HEK293 (cell line): Measurements from ENCODE around the gene PNLIP.

Experiments used
- CTCF ChIA-PET: fragments of 350-600 bp; formaldehyde crosslinking; extraction: SDS; loops from one replicate; lab custom pipeline; 2021; ENCODE audit warnings: antibody characterized with exemption; lab: Yijun Ruan, JAX
- POLR2A ChIA-PET: fragments of 300-600 bp; formaldehyde crosslinking; extraction: SDS; loops from one replicate; lab custom pipeline; 2020; ENCODE audit warnings: antibody characterized with exemption, inconsistent platforms; lab: Yijun Ruan, JAX
- H3K27ac ChIP-seq: fragments of 200-500 bp; sonication (Bioruptor generic); 2 replicates; pipeline ENCODE4 v1.5.1; 2014; ENCODE audit warnings: low read depth, low read length, control low read depth, inconsistent platforms; ENCODE audit errors: extremely low read depth
- H3K36me3 ChIP-seq, 2 experiments: fragments of 200-500 bp in 1 of 2; sonication (Bioruptor generic) in 1 of 2; 1 replicate in 1 of 2; 2 replicates in 1 of 2; pipeline ENCODE4 v1.5.1; 2014 to 2017; ENCODE audit warnings: inconsistent platforms in 2 of 2, low read length in 2 of 2; ENCODE audit not compliant: control insufficient read depth in 2 of 2, insufficient read depth in 1 of 2
- H3K4me1 ChIP-seq: fragments of 200-500 bp; sonication (Bioruptor generic); 2 replicates; pipeline ENCODE4 v1.5.1; 2014; ENCODE audit warnings: mild to moderate bottlenecking, low read length, inconsistent platforms; ENCODE audit not compliant: control insufficient read depth, insufficient read depth
- H3K4me3 ChIP-seq: 2 replicates; pipeline ENCODE4 v1.5.1; 2011; ENCODE audit warnings: low read depth, mild to moderate bottlenecking, control low read depth, low read length, moderate library complexity
- H3K9me3 ChIP-seq: fragments of 200-500 bp; sonication (Bioruptor generic); 2 replicates; pipeline ENCODE4 v1.5.1; 2014; ENCODE audit warnings: low read depth, low read length, inconsistent platforms; ENCODE audit not compliant: control insufficient read depth, insufficient read depth
- GLI2 ChIP-seq: fragments of 450-650 bp; formaldehyde crosslinking; IDR thresholded peaks from 2 replicates; pipeline ENCODE4; 2017; ENCODE audit warnings: missing biosample characterization, missing genetic modification characterization, low read depth, borderline replicate concordance
- MYNN ChIP-seq: fragments of 450-650 bp; formaldehyde crosslinking; IDR thresholded peaks from 2 replicates; pipeline ENCODE4 v1.5.1; 2016; ENCODE audit warnings: missing biosample characterization, missing genetic modification characterization, borderline replicate concordance
- PRDM1 ChIP-seq: fragments of 450-650 bp; formaldehyde crosslinking; IDR thresholded peaks from 2 replicates; pipeline ENCODE4; 2016; ENCODE audit warnings: missing biosample characterization, missing genetic modification characterization
- SALL2 ChIP-seq: fragments of 450-650 bp; formaldehyde crosslinking; IDR thresholded peaks from 2 replicates; pipeline ENCODE4 v1.5.0; 2017; ENCODE audit warnings: missing biosample characterization, mild to moderate bottlenecking, missing genetic modification characterization, borderline replicate concordance
- ZBTB48 ChIP-seq: fragments of 450-650 bp; formaldehyde crosslinking; IDR thresholded peaks from 2 replicates; pipeline ENCODE4 v1.5.1; 2016; ENCODE audit warnings: missing biosample characterization, missing genetic modification characterization
- ZBTB7A ChIP-seq: fragments of 450-650 bp; formaldehyde crosslinking; IDR thresholded peaks from 2 replicates; pipeline ENCODE4 v1.5.1; 2016; ENCODE audit warnings: low read depth, missing biosample characterization, missing genetic modification characterization
- ZFP41 ChIP-seq: fragments of 450-650 bp; formaldehyde crosslinking; IDR thresholded peaks from 2 replicates; pipeline ENCODE4 v1.5.1; 2016; ENCODE audit warnings: missing biosample characterization, missing genetic modification characterization, borderline replicate concordance
- ZNF10 ChIP-seq: fragments of 450-650 bp; formaldehyde crosslinking; IDR thresholded peaks from 2 replicates; pipeline ENCODE4 v1.5.1; 2017; ENCODE audit warnings: missing biosample characterization, missing genetic modification characterization
- ZNF239 ChIP-seq: fragments of 450-650 bp; formaldehyde crosslinking; IDR thresholded peaks from 2 replicates; pipeline ENCODE4 v1.5.1; 2016; ENCODE audit warnings: missing biosample characterization, missing genetic modification characterization
- ZNF266 ChIP-seq: fragments of 450-650 bp; formaldehyde crosslinking; IDR thresholded peaks from 2 replicates; pipeline ENCODE4 v1.5.1; 2016; ENCODE audit warnings: missing biosample characterization, missing genetic modification characterization, low read depth
- ZNF366 ChIP-seq: fragments of 450-650 bp; formaldehyde crosslinking; conservative IDR thresholded peaks from 2 replicates; pipeline ENCODE4 v1.5.1; 2016; ENCODE audit warnings: missing biosample characterization, missing genetic modification characterization
- ZNF423 ChIP-seq: fragments of 450-650 bp; formaldehyde crosslinking; IDR thresholded peaks from 2 replicates; pipeline ENCODE4 v1.5.1; 2016; ENCODE audit warnings: missing biosample characterization, missing genetic modification characterization
- ZNF510 ChIP-seq: fragments of 450-650 bp; formaldehyde crosslinking; IDR thresholded peaks from 2 replicates; pipeline ENCODE4 v1.5.1; 2018; ENCODE audit warnings: mild to moderate bottlenecking, missing genetic modification characterization, missing biosample characterization; ENCODE audit not compliant: insufficient replicate concordance
- ZNF529 ChIP-seq: fragments of 450-650 bp; formaldehyde crosslinking; IDR thresholded peaks from 2 replicates; pipeline ENCODE4 v1.5.1; 2017; ENCODE audit warnings: missing genetic modification characterization, missing biosample characterization; ENCODE audit not compliant: insufficient replicate concordance
- ZNF548 ChIP-seq: fragments of 450-650 bp; formaldehyde crosslinking; IDR thresholded peaks from 2 replicates; pipeline ENCODE4 v1.5.1; 2016; ENCODE audit warnings: missing biosample characterization, missing genetic modification characterization
- ZNF558 ChIP-seq: fragments of 450-650 bp; formaldehyde crosslinking; IDR thresholded peaks from 2 replicates; pipeline ENCODE4 v1.5.1; 2016; ENCODE audit warnings: missing biosample characterization, missing genetic modification characterization
- ZNF571 ChIP-seq: fragments of 450-650 bp; formaldehyde crosslinking; IDR thresholded peaks from 2 replicates; pipeline ENCODE4 v1.5.0; 2017; ENCODE audit warnings: missing biosample characterization, missing genetic modification characterization
- ZNF670 ChIP-seq: fragments of 450-650 bp; formaldehyde crosslinking; IDR thresholded peaks from 2 replicates; pipeline ENCODE4 v1.5.1; 2016; ENCODE audit warnings: missing biosample characterization, missing genetic modification characterization, low read depth
- ZNF677 ChIP-seq: fragments of 450-650 bp; IDR thresholded peaks from 2 replicates; pipeline ENCODE4 v1.5.0; 2018; ENCODE audit warnings: missing biosample characterization, mild to moderate bottlenecking, missing genetic modification characterization, moderate library complexity
- TF ChIP-seq, protein P1 (sequence below): fragments of 450-650 bp; formaldehyde crosslinking; IDR thresholded peaks from 2 replicates; pipeline ENCODE4 v1.5.1; 2017; ENCODE audit warnings: missing biosample characterization, missing genetic modification characterization
- TF ChIP-seq, protein P2 (sequence below): fragments of 450-650 bp; formaldehyde crosslinking; IDR thresholded peaks from 2 replicates; pipeline ENCODE4 v1.5.1; 2017; ENCODE audit warnings: missing biosample characterization, missing genetic modification characterization
- TF ChIP-seq, protein P3 (sequence below): fragments of 450-650 bp; formaldehyde crosslinking; IDR thresholded peaks from 2 replicates; pipeline ENCODE4 v1.5.1; 2016; ENCODE audit warnings: missing biosample characterization, missing genetic modification characterization, borderline replicate concordance
- TF ChIP-seq, protein P4 (sequence below): fragments of 450-650 bp; formaldehyde crosslinking; IDR thresholded peaks from 2 replicates; pipeline ENCODE4 v1.5.1; 2016; ENCODE audit warnings: missing biosample characterization, missing genetic modification characterization

PNLIP gene

DNA sequence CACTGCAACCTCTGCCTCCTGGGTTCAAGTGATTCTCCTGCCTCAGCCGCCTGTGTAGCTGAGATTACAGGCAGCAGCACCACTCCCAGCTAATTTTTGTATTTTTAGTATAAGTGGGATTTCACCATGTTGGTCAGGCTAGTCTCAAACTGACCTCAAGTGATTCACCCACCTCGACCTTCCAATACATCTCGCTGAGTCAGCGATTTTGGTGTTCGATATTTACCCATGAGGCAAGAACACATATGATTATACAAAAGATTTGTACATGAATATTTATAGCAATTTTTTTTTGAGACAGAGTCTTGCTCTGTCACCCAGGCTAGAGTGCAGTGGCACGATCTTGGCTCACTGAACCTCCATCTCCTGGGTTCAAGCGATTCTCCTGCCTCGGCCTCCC, 19.8 kb downstream of the PNLIP start:
- H3K4me3 ChIP-seq = no peak overlapping the region
- no peaks in the 10 kb centered on the region for H3K9me3 ChIP-seq
- POLR2A ChIA-PET = no interaction called here
- TF ChIP-seq, protein P1, sequence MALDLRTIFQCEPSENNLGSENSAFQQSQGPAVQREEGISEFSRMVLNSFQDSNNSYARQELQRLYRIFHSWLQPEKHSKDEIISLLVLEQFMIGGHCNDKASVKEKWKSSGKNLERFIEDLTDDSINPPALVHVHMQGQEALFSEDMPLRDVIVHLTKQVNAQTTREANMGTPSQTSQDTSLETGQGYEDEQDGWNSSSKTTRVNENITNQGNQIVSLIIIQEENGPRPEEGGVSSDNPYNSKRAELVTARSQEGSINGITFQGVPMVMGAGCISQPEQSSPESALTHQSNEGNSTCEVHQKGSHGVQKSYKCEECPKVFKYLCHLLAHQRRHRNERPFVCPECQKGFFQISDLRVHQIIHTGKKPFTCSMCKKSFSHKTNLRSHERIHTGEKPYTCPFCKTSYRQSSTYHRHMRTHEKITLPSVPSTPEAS = no peak
- TF ChIP-seq, protein P2, sequence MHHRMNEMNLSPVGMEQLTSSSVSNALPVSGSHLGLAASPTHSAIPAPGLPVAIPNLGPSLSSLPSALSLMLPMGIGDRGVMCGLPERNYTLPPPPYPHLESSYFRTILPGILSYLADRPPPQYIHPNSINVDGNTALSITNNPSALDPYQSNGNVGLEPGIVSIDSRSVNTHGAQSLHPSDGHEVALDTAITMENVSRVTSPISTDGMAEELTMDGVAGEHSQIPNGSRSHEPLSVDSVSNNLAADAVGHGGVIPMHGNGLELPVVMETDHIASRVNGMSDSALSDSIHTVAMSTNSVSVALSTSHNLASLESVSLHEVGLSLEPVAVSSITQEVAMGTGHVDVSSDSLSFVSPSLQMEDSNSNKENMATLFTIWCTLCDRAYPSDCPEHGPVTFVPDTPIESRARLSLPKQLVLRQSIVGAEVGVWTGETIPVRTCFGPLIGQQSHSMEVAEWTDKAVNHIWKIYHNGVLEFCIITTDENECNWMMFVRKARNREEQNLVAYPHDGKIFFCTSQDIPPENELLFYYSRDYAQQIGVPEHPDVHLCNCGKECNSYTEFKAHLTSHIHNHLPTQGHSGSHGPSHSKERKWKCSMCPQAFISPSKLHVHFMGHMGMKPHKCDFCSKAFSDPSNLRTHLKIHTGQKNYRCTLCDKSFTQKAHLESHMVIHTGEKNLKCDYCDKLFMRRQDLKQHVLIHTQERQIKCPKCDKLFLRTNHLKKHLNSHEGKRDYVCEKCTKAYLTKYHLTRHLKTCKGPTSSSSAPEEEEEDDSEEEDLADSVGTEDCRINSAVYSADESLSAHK (tag by site-specific recombination) = no peak
- no peaks in the 10 kb centered on the region for H3K36me3 ChIP-seq
- CTCF ChIA-PET = interaction anchor here (0.7 kb wide), 1 partner anchor 1593 kb away, joined by 3 read pairs; no protein-coding TSS in a partner anchor
- H3K4me1 ChIP-seq = no peaks in the 10 kb centered on the region
- no peak overlapping the region for H3K27ac ChIP-seq

DNA sequence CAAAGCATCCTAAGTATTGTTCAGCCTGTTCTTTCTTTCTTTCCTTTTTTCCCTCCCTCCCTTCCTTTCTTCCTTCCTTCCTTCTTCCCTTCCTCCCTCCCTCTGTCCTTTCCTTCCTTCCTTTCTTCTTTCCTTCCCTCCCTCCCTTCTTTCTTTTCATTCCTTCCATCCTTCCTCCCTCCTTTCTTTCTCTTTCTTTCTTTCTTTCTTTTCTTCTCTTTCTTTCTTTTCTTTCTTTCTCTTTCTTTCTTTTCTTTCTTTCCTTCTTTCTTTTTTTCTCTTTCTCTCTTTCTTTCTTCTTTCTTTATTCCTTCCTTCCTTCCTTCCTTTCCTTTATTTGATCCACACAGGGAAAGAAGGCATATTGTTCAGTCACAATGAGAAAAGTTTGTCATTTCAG, 21.2 kb downstream of the PNLIP start:
- Histone ChIP-seq H3K4me1 (no peaks in the 10 kb centered on the region), H3K4me3 (no peak overlapping the region), H3K9me3 (no peaks in the 10 kb centered on the region), H3K27ac (no peak overlapping the region), H3K36me3 (no peaks in the 10 kb centered on the region)
- ChIA-PET POLR2A (no interaction called here), CTCF (no interaction called here)
- no peak for TF ChIP-seq ZNF529 (tag by site-specific recombination)
- TF ChIP-seq PRDM1 (tag by site-specific recombination) = 0 out of 2 replicates have a peak, but pooled peaks have one; percentile 25
- peak; percentile 97 for TF ChIP-seq ZNF366 (tag by site-specific recombination)
- TF ChIP-seq ZNF10 = no peak

DNA sequence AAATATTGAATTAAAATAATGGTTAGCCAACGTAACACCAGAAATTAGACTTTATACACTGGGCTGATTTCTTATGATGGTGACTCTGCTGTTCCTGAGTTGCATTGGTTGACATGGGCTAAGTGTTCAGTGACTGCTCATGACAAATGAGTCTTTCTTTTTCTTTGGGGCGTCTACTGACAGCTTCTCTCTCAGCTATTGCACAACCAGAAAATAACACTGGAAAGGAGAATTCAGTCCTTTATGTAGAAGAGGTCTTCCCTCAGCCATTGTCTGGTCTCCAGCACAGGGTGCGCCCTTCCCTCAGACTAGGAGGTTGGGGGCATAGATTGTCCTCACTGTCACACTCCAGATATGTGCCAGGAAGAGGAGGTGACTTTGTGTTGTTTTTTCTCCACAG, 21.6 kb downstream of the PNLIP start:
- CTCF ChIA-PET = interaction anchor here (0.6 kb wide), 1 partner anchor 323 kb away, joined by 3 read pairs; no protein-coding TSS in a partner anchor
- no peaks in the 10 kb centered on the region for H3K36me3 ChIP-seq
- H3K4me1 ChIP-seq = no peaks in the 10 kb centered on the region
- no peak for TF ChIP-seq ZBTB48 (tag by site-specific recombination)
- TF ChIP-seq ZNF423 (tag by site-specific recombination) = no peak
- no peak for TF ChIP-seq ZNF266 (tag by site-specific recombination)
- TF ChIP-seq ZNF366 (tag by site-specific recombination) = 0 out of 2 replicates have a peak, but pooled peaks have one; percentile 4
- TF ChIP-seq, protein P3, sequence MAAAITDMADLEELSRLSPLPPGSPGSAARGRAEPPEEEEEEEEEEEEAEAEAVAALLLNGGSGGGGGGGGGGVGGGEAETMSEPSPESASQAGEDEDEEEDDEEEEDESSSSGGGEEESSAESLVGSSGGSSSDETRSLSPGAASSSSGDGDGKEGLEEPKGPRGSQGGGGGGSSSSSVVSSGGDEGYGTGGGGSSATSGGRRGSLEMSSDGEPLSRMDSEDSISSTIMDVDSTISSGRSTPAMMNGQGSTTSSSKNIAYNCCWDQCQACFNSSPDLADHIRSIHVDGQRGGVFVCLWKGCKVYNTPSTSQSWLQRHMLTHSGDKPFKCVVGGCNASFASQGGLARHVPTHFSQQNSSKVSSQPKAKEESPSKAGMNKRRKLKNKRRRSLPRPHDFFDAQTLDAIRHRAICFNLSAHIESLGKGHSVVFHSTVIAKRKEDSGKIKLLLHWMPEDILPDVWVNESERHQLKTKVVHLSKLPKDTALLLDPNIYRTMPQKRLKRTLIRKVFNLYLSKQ = no peak
- POLR2A ChIA-PET = no interaction called here
- H3K27ac ChIP-seq = no peak overlapping the region
- H3K4me3 ChIP-seq = no peak overlapping the region
- no peaks in the 10 kb centered on the region for H3K9me3 ChIP-seq

DNA sequence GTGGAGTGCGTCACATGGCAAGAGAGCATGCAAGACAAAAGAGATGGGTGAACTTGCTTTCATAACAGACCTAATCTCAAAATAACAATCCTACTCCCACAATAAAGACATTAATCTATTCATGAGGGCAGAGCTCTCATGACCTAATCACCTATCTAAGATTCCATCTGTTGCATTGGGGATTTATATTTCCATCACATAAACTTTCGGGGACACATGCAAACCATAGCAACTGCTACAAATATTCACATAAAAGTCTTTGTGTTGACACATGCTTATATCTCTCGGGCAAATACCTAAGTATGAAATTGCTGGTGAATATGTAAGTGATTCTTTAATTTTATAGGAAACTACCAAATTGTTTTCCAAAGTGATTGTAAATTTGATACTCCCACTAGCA, 29.1 kb downstream of the PNLIP start:
- Histone ChIP-seq H3K27ac (no peak overlapping the region), H3K9me3 (no peaks in the 10 kb centered on the region), H3K4me1 (no peaks in the 10 kb centered on the region), H3K36me3 (no peaks in the 10 kb centered on the region), H3K4me3 (no peak overlapping the region)
- ChIA-PET CTCF (interaction anchor here (0.6 kb wide), 1 partner anchor 538 kb away, joined by 4 read pairs; no protein-coding TSS in a partner anchor), POLR2A (no interaction called here)
- TF ChIP-seq ZNF571 (no peak), ZNF239 (tag by site-specific recombination) (no peak), ZNF548 (tag by site-specific recombination) (no peak), MYNN (no peak), SALL2 (tag by site-specific recombination) (no peak), ZNF558 (tag by site-specific recombination) (no peak), ZFP41 (no peak), ZNF510 (tag by site-specific recombination) (no peak), ZBTB7A (no peak), ZNF677 (tag by site-specific recombination) (no peak), ZNF670 (tag by site-specific recombination) (no peak), GLI2 (no peak)
- TF ChIP-seq, protein P4, sequence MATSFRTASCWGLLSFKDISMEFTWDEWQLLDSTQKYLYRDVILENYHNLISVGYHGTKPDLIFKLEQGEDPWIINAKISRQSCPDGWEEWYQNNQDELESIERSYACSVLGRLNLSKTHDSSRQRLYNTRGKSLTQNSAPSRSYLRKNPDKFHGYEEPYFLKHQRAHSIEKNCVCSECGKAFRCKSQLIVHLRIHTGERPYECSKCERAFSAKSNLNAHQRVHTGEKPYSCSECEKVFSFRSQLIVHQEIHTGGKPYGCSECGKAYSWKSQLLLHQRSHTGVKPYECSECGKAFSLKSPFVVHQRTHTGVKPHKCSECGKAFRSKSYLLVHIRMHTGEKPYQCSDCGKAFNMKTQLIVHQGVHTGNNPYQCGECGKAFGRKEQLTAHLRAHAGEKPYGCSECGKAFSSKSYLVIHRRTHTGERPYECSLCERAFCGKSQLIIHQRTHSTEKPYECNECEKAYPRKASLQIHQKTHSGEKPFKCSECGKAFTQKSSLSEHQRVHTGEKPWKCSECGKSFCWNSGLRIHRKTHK (tag by site-specific recombination) = no peak
